ENCODE measurements around the gene EPHA5.

Gene EPHA5

DNA sequence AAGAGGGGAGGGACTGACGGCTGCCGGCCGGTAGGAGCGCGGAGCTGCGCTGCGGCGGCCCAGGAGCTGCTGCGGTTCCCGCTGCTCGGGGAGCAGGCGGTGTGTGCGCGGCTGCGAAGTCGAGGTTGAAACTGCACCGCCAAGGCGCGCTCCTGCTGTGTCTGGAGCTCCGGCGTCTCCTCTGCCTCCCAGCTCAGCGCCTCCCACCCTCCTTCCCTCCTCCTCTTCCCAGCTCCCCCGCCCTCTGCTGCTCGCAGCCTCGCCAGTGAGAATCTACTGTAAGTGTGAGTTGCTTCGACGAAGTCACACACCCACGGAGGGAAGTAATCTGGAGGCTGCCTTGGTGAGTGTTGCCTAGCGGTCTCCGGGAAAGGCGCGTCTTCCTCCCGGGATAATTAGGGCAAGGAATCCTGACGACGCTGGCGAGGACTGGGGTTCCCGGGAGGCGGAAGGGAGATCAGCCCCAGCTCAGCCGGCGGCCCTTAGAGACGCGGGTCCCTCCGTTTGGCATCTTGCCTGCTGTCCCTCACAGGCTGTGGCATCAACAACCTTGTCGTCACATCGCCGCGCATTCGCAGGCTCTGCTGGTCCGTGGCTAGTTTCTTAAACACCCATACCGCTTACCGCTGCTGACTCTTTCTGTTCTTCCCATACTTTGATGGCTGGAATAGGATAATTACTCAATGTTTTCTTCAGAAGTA lies at the start of gene EPHA5:
Gene EPHA5 (minus strand): TSS at position 159 of the 701 bp plus-strand sequence. CDS start 747 bp downstream, outside the sequence.
- DNase-seq, result no peak

DNA sequence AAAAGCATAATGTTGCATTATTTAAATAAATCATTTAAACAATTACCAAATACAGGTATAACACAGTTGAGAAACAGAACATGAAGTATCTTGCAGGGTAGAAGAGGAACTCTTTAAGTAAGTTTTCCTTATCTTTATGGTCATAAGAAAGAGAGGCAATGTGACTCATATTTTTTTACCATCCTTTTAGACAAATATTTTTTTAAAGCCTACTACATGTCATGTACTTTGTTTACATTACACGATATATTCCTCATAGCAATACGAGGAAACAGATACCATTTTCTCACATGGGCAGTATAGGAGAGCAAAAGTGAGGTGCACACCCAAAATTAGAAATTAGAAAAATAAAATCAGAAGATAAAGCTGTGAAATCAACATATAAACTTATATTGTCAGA lies 49.3 kb upstream of the EPHA5 start:
- no peak for DNase-seq

DNA sequence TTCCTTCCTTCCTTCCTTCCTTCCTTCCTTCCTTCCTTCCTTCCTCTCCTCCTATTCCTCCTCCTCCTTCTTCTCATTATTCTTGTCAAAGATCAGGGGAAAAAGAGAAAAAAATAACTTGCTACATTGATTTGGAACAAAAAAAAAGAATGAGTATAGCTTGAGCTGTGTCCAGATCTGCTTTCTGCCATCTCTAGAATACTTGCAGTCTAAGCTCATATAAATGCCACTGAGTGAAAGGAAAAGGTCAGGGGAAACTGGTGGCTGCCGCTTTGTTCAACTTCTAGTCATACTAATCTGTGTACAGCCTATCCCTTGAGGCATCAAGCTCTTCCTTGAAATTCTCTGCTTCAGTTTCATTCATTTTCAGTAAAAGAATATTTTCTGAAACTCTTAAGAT lies 28.3 kb upstream of the EPHA5 start:
- no peak for DNase-seq

DNA sequence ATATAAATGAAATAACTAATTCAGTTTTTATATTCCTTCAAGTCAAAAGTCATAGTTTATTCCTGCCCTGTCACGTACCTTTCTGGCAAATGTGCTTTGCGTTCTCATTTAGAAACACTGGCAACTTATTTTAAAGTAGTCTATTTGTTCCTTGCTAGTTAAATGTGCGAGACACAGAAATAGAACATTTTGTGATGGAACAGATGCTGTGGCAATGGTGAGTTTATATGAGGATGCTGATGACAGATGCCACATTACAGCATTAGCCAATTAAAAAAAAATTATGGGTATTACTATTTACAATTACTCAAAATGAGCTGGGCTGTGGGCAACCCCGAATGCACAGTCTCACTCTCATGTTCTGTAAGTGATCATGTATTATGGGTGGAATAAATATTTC lies 26.1 kb upstream of the EPHA5 start:
- DNase-seq, result no peak

DNA sequence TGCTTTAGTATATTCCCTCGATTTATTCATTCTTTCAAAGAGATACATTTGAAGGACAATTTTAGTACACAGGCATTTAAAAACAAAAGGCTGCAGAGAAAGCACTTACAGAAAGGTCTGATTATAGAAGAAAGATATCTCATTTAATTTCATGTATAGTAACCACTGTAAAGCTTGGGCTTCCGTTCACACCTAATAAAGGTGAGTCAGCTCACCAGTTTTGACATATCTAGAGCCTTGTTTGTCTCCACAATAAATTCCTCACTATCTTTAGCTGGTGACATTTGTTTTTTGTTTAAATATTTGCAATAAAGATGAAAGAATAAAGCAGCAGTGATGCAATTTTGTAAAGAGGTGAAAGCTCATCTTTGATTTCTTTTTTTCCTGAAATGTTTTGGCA lies 1.1 kb upstream of the EPHA5 start:
- no peak for DNase-seq

DNA sequence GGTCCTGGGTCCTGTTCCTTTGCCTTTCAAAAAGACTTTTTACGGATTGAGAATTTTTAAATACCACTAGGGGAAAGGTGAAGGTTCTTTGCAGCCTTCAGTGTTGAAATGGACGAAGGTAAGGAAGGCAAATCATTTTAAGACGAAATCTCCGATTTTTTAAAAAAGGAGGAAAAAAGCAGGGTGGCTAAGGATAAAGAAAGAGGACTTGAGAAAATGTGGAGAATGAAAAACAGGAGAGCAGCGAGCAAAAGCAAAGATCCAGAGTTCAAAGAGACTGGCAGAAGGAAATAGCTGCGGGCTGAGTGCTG lies 314 bp downstream of the EPHA5 start:
- DNase-seq, result no peak

DNA sequence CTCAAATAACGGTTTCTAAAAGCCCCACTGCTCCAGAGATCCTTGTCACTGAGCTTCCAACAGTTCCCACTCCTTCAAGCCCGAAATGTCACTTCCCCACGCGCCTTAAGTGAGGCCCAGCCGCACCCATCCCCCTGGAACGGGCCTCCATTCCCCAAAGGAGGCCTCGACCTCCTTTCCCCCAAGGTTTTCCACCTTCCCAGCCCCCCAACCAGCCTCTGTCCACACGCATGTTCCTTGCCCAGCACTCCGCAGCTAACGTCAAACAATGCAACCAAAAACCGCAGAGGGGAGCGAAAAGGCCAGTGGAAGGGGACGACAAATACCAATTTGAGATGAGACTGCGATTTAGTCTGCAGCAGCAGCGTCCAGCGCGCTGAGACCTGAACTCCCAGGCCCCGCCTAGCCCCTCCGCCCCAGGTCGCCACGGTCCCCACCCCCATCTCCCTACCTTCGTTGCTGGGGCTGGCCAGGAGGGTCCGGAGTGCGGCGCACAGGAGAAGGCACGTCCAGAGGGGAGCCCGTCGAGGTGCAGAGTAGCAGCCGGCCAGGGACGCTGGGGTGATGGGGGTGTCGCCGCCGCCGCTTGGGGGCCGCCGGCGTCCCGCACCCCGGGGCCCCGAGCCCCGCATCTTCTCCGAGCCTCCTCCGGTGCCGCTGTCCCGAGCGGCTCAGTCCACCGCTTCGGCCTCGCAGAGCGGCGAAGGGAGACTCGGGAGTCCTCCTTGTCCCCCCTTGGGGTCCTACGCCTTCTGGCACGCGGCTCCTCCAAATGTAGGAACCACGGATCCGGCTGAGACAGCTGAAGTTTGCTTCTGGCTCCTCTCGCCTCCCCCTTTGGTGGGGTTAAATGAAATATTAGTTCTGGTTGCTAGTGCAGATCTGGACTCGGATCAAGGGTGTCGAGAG lies 924 bp downstream of the EPHA5 start:
- no peak for DNase-seq

DNA sequence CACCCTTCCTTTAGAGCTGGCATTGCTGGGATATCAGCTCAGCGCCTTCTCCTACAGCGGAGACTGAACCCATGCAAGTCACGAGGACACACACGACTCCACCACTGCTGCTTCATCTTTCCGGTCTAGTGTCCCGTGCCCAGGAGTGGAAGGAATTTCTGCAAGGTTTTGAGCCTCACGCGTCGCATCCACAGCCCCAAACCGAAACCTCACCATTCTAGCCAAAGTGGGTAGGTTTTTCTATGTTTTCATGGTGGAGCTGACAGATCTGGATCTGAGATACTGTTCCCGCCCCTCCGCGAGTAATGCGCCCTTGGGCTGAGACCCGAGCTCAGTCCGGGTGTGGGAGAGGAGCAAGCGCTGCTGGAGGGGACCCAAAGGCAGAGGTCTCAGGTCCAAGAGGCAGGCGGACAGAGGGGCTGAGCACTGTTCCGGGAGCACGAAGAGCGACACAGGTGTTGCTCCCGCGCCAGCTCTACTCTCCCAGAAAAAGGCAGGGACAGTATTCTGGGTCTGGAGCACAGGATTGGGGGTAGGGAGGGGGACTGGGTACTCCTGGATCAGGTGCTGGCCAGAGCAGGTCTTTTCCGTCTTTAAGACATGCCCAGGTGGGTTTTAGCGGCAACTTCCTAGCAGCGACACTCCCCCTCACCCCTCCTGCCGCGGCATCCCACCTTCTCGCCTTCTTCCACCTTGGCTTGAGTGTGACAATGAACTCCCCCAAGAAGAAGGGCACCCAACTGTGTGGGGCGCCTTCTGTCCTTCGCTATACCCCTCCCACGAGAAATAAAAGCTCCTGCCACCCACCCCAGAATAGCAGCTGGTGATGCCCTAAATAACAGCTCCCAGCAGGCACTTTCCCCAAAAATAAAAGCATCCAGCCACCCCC lies 1.8 kb downstream of the EPHA5 start:
- no peak for DNase-seq

DNA sequence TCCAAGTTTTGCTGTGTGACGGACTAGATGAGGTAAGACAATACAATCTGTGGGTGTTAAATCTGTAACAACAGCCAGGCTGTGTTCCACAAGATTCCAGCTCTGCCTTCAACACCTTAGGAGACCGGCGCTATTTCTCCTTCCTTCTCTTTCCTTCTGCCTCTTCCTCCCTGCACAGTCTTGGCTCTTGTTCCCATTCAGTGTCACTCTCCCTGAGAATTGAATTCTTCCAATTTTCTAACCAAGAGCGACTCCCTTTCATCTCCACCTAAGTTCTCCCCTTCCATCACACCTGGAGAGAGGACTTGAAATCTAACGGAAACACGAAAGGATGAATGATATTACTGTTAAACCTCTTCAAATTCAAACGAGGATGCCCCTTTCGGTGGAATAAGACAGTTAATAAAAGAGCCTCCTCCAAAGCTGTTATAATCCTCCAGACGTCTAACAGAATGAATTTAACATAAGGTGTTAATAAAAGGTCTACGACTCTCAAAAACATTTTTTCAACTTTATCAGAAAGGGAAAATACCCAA lies 2.7 kb downstream of the EPHA5 start:
- no peak for DNase-seq

DNA sequence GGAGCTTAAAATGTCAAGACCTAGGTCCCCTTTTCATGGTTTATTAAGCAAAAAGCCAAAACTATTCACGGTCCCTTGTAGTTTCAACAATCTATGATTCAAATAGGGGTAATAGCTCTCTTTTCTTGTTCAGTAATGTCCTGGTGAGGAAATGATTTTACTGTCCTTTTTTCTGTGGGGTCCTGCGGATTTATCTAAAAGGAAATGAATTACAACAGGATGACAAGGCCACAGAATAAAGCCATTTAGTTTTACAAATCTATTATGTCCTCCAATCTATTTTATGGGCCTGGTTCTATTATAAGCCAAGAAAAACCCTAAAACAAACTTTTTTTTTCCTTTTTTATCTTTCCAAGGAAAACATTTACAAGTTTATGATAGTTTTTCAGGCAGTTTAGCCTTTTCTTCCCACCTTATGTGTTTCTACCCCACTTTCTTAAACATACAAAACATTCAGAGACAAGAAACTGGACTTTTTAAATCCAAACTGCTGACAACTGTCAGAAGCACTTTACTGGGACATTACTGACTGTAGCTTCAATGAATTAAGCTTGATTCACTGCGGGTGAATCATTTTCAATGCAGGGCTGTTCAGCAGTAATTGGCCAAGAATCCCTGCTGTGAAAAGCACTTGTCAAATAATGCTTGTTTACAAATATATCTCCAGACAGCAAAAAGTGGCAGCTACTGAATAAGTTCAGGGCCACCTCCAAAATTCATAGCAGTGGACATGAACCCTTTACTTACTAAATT lies 4.3 kb downstream of the EPHA5 start:
- no peak for DNase-seq

DNA sequence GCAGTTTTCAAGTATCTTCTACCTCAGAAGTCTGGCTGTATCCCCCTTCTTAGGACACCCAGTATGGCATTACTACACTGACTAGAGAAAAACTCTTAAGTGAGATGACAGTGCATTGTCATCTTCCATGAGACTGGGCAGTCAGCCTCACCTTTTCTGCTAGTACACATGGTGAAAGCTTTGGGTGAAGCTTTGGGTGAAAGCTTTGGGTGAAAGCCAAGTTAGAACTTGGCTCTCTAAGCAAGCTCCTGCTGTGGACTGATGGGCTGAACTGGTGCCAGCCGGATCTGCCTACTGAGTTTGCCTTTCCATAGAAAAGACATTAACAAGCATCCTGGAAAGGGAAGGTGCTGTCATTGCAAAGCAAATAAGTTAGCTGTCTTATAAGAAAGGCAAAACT lies 8.8 kb downstream of the EPHA5 start:
- DNase-seq, result no peak

DNA sequence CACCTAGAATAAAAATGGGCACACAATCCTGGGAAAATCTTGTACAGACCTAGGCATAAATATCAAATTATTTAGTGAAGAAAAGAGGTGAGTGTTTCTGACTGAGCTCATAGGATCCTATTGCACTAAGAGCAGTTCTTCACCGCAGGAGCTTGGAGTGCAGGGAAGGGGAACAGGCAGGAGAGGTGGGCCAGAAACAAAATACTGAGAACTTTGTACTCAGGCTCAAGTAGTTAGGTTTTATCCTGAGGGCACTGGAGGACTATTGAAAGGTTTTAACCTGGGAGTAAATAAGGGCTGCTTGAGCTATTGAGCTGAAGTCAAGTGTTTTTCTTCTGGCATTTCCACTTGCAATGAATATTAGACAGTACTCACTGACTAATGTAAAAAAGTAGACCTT lies 12.2 kb downstream of the EPHA5 start:
- no peak for DNase-seq

DNA sequence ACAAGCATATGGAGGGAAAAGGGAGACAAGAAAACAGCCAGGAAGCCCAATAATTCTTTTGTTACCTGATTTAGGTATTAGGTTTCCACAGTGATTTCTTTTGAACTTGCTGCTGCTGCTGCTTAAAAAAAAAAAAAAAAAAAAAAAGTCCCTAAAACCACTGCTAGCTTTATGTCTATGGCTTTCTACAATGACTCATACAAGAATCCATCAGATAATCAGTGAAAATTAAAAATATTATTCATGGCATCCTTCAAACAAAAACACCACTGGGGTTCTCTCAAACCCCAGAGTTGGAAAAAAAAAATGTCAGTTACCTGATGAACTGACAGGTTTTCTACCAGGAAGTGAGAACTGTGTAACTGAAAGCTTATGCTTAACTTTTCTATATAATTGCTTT lies 14.3 kb downstream of the EPHA5 start:
- no peak for DNase-seq

DNA sequence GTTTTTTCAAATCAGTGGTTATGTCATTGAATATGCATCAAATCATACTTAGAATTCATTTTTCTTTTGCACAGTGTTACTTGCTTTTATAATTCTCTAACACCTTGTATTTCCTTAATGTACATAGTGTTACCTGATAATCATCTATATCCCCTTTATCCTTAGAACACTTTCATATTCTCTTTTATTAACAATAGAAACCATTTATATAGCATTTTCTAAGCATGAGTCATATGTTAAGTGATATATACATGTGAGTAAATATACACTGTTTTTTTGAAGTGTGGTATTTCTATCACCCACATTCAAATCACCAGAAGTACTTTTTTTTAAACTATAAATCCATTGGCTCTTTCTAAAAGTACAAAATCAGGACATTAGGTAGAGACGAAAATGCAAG lies 15.3 kb downstream of the EPHA5 start:
- no peak for DNase-seq

DNA sequence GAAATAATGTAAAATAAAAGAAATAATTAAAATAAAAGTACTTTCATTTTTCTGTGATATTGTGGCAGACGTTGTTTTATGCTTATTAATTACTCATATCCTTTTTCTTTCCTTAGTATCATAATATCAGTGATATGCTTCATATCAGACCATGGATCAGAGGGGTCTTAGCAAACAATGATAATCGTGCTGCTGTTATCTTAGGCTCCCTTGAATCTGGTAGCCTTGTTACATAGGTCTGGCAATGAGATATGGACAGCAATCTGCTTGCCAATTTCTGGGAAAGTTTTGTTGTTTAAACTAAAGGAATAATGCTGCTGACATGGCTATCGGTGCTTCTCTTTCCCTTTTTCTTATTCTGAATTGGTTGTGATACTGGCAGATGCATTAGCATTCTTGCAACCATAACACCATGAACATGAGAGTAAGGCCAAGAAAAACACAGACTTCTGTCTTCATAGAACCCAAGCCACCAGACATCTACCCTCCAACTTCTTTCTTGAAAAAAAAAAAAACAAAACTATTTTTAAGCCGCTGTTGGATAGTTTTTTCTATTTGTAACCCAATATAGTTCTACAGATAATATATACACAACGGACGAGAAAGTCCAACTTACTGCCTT lies 16.4 kb downstream of the EPHA5 start:
- DNase-seq, result no peak

DNA sequence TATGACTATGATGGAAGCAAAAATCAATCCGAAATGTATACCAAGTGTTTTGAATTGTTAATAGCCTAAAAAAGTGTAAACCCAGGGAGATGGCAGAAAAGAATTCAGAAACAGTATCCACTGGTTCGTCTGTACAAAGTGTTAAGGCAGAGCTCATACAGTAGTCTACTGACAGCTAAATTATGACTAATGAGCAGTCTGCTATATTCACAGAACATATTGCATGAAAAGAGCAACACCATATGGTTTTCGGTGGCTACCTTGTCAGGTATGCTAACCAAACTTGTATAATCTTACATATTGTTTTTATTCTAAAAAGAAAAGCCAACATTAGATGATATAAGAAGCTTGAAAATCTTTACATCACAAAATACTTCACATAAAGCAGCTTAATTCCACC lies 18.5 kb downstream of the EPHA5 start:
- DNase-seq, result no peak

DNA sequence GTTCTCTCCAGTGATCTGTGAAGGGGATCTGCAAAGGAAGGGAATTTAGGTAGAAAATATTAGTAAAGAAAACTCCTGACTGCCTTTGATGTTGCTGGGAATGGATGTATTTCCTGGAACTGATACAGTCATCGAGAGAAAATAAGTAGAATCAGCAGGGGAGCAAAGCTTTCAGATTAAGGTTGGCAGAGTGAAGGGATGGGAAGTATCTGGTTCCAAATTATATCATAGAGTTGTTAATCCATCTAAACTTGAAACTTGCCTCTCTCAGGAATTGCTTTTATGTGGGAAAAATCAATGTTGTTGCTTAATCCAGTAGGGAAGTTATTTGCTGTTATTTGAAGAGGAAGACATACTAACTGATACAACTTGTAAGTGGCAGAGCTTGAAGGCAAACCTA lies 19.3 kb downstream of the EPHA5 start:
- DNase-seq, result no peak

DNA sequence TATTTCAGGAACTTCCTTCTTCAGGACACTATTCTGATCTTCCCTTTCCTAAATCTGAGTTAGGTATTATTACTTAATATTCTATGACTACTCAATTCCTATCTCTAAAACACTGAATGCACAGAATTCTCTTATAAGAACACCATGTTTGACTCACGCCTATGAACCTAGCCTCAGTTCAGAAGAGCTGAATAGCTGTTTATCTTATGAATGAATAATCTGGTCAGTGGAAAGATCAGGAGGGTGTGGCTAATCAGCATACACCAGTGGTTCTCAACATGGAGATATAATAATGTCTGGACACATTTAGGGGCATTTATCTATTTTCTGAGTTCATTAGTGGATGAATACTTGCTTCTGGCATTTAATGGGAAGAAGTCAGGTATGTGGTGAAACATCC lies 24.2 kb downstream of the EPHA5 start:
- no peak for DNase-seq

DNA sequence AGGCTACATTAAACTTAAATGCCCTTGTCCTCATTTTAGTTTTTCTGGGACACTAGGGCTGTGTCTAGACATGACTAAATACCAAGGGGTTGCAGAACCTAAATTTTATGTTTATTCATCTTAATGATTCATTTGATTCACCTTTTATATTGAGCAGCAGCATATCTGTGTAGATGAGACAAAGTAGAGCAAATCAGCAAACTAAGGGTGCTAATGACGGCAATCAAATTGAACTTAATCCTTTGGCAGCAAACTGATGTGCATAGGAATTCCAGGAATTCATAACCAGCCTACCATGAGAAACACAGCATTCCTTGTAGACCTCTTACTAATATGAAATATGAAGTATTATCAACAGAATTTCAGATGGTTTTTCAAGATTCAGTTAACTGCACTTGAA lies 25.1 kb downstream of the EPHA5 start:
- no peak for DNase-seq

DNA sequence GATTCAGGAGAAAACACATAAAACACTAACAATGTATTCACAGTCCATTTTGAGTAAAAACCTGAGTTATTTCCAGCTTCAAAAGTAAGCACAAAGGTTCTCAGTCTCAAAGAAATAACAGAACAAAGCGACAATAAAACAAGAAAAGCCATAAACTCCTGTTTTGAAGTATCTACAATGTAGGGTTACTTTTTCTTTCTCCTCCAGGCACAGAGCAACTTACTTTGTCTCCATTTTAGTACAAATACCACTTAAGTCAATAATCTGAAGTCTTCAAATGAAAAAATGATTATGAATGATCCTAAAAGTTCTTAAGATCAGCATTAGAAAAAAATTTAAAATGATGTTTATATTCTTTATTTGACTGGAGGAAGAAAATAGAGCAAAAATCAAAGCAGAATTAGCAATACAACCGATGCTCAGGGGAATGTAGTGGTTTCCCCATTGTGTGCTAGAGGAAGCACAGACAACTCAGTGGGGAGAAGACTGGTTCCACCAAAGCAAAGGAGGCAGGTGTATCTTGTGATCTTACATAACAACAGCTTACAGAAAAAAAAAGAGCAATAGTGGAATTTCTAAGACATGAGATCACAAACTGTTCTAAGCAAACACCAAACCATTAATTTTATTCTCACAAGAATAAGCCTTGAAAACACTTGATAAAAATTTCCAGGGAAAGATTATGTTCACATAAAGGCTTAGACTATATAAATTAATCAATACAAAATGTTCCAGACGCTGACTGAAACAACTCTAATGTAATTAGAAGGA lies 35.1 kb downstream of the EPHA5 start:
- no peak for DNase-seq

DNA sequence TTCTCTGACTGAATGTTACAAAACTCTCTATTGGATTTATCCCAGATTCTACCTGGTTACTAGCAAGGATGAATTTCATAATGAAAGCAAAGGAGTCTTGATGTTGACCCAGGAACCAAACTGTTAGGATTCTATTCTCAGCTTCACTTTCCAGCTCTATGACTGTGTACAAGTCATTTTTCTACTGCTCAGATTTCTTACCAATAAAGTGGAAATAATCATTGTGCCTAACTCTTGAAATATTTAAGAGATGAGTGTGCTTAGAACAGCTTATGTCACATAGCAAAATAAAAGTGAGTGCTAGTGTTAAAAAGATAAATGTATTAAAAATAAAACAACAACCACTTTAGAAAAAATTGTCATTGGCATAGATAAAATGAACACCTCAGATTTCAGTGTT lies 45.6 kb downstream of the EPHA5 start:
- no peak for DNase-seq
